ENCODE data around the gene TCEA2. TPM values are rescaled to one million over a fixed set of nuclear protein-coding genes. Genes with fewer than 3 reads are reported as not detected.
A peak's percentile ranks its signal among the peaks of the same experiment; 100 is the strongest.

The TCEA2 gene
- total and polyA plus RNA-seq, 9 of the 15 experiments (the other 6 are each of a cell fraction or from before 2014, with no cell fraction given), result 1.4 to 28.7 (median 5.4) TPM

- Histone ChIP-seq H3K27ac (ENCODE audit: extremely low read depth, low read depth, low read length) (peak overlapping the region; percentile 75; the same call in 2 of the 3 replicates), H3K27me3 (ENCODE audit: control insufficient read depth in 2 of 2, insufficient read depth in 2 of 2, low read length in 2 of 2) (peaks cover 0 to 2% of the 10 kb centered on the region in 2 experiments; a peak in 2 of 5 replicates), H3K36me3 (ENCODE audit: control insufficient read depth, insufficient read depth, low read length) (peaks cover 4% of the 10 kb centered on the region; the same call in 1 of the 3 replicates), H3K4me2 (ENCODE audit: insufficient read depth, low read length) (peak overlapping the region; percentile 70), H4K20me1 (replicated peaks; ENCODE audit: control insufficient read depth, insufficient read depth, low read length) (no peaks in the 10 kb centered on the region), H3K9ac (ENCODE audit: insufficient read depth in 1 of 2, low read depth in 2 of 2, low read length in 2 of 2) (peak overlapping the region; percentile 78 to 94), H2AFZ (ENCODE audit: low read depth, low read length) (peak overlapping the region; percentile 80), H3K9me3 (replicated peaks; ENCODE audit: control insufficient read depth, insufficient read depth, low read depth, low read length) (no peaks in the 10 kb centered on the region), H3K9me1 (ENCODE audit: control insufficient read depth, insufficient read depth, low read length) (no peaks in the 10 kb centered on the region), H3K79me2 (ENCODE audit: control insufficient read depth, insufficient read depth, low read length) (peaks cover 10% of the 10 kb centered on the region; the same call in 2 of the 3 replicates), H3K4me1 (replicated peaks in 1 of 2; ENCODE audit: control insufficient read depth in 2 of 2, insufficient read depth in 2 of 2, low read length in 2 of 2) (peaks cover 16 to 84% of the 10 kb centered on the region in 2 experiments; a peak in 4 of 5 replicates), H3K4me3 (peak overlapping the region; percentile 70)
- ChIA-PET POLR2A (interaction anchor here (0.6 to 1.3 kb wide), 3 partner anchors 18 to 120 kb away, joined by 3 read pairs; no protein-coding TSS in a partner anchor), CTCF (ENCODE audit: low intra/inter-chr PET ratio) (no interaction called here)
- WGBS (ENCODE audit: insufficient coverage, low coverage, missing lambda C conversion rate), result 15% methylated on average over 3 of the region's 4 CpGs
- intact Hi-C loops (cut with micrococcal nuclease) (no loop called here), in situ Hi-C loops (cut with MboI) (no loop called here)
- ATAC-seq, result no peak
- no peak for DNase-seq (ENCODE audit: extremely low read depth in 1 of 4, low spot score in 3 of 4)
- TSS peak; percentile 66 for BruUV-seq (replicated peaks)
- FAIRE-seq, result no peak
- TF ChIP-seq ARHGAP35 (IDR thresholded peaks at IDR 0.05; ENCODE audit: partially characterized antibody), result peak; percentile 49
- no peak for TF ChIP-seq ZBTB17 (CRISPR knock-in tag; IDR thresholded peaks at IDR 0.05)
- TF ChIP-seq ZNF23 (CRISPR knock-in tag; IDR thresholded peaks at IDR 0.05), result no peak
- peak in 1 of 2 experiments; percentile 17; a peak in 1 of 4 replicates for TF ChIP-seq FOXA3 (CRISPR knock-in tag; conservative IDR thresholded peaks at IDR 0.05 in 1 of 2, IDR thresholded peaks at IDR 0.05 in 1 of 2)
- TF ChIP-seq ARID4B (CRISPR knock-in tag; IDR thresholded peaks at IDR 0.05), result peak; percentile 43; the same call in 1 of the 2 replicates
- TF ChIP-seq KAT7 (CRISPR knock-in tag; IDR thresholded peaks at IDR 0.05; ENCODE audit: borderline replicate concordance), result 0 out of 2 replicates have a peak, but pooled peaks have one; percentile 57
These were observed 15.9 kb downstream of the TCEA2 start for GRCh38 chr20:64078934-64079272.
